HepG2 (cell line): ENCODE data around the gene NINL. TPM values are rescaled to one million over a fixed set of nuclear protein-coding genes. Genes with fewer than 3 reads are reported as not detected.

Source experiments
- MIXL1 ChIP-seq: IDR thresholded peaks from 2 replicates; pipeline ENCODE4 v1.6.1; 2016
- MXD4 ChIP-seq: IDR thresholded peaks from 2 replicates; pipeline ENCODE4 v1.6.1; 2016; ENCODE audit warnings: mild to moderate bottlenecking, missing biosample characterization, missing genetic modification reagents
- MYNN ChIP-seq: sonication (generic); formaldehyde crosslinking; IDR thresholded peaks from 2 replicates; pipeline ENCODE4 v1.4.0; 2020; ENCODE audit warnings: mild to moderate bottlenecking, low read depth, missing genetic modification reagents
- SETDB1 ChIP-seq: sonication (generic); formaldehyde crosslinking; IDR thresholded peaks from 2 replicates; pipeline ENCODE4 v1.5.1; 2020; ENCODE audit warnings: missing genetic modification reagents, mild to moderate bottlenecking, borderline replicate concordance
- SRSF1 ChIP-seq: fragments of 200-400 bp; formaldehyde crosslinking; optimal IDR thresholded peaks from 2 replicates; pipeline ENCODE3; 2017; ENCODE audit warnings: mild to moderate bottlenecking, low read depth, low read length, moderate library complexity
- ZFP37 ChIP-seq: sonication (generic); formaldehyde crosslinking; IDR thresholded peaks from 2 replicates; pipeline ENCODE4 v1.4.0; 2020; ENCODE audit warnings: missing genetic modification reagents, borderline replicate concordance
- ZNF383 ChIP-seq: sonication (generic); formaldehyde crosslinking; IDR thresholded peaks from 2 replicates; pipeline ENCODE4 v1.4.0; 2020; ENCODE audit warnings: missing genetic modification reagents, mild to moderate bottlenecking, borderline replicate concordance
- ZNF512 ChIP-seq: sonication (generic); formaldehyde crosslinking; IDR thresholded peaks from 2 replicates; pipeline ENCODE4 v1.4.0; 2020; ENCODE audit warnings: mild to moderate bottlenecking, missing genetic modification reagents
- ZNF550 ChIP-seq: sonication (generic); formaldehyde crosslinking; IDR thresholded peaks from 2 replicates; pipeline ENCODE4 v1.4.0; 2020; ENCODE audit warnings: mild to moderate bottlenecking, missing genetic modification reagents, borderline replicate concordance
- ZNF724P ChIP-seq: sonication (generic); formaldehyde crosslinking; IDR thresholded peaks from 2 replicates; pipeline ENCODE4 v1.8.0; 2022; ENCODE audit warnings: missing genetic modification reagents, borderline replicate concordance
- polyA plus RNA-seq, 8 experiments: library from polyadenylated mRNA; depleted of rRNA in 3 of 8; stranded (reverse) in 7 of 8; unstranded in 1 of 8; fragments of >200 nt; fragmentation: Illumina TruSeq in 4 of 8; extraction: Trizol in 4 of 8; gene quantifications; 2 replicates each; pipeline versions ENCODE4 v1.2.1 to v1.2.3, GENCODE V29; 2011 to 2016; ENCODE audit warnings: low read depth in 4 of 8, missing spikeins in 1 of 8, mixed read lengths in 1 of 8; ENCODE audit not compliant: insufficient read depth in 1 of 8
- total RNA-seq, 5 experiments: library from RNA; depleted of rRNA; stranded (reverse); fragments of >200 nt; fragmentation: Illumina TruSeq; extraction: Trizol; gene quantifications; 2 replicates each; pipeline ENCODE4 v1.2.3, GENCODE V29; 2016; ENCODE audit warnings: low read depth in 1 of 5
- TF ChIP-seq, protein P1 (sequence below): sonication (generic); formaldehyde crosslinking; IDR thresholded peaks from 2 replicates; pipeline ENCODE4 v1.4.0; 2020; ENCODE audit warnings: mild to moderate bottlenecking, missing genetic modification reagents
- TF ChIP-seq, protein P2 (sequence below): sonication (generic); formaldehyde crosslinking; IDR thresholded peaks from 2 replicates; pipeline ENCODE4 v1.5.0; 2020; ENCODE audit warnings: mild to moderate bottlenecking, missing genetic modification reagents
- TF ChIP-seq, protein P3 (sequence below): sonication (generic); formaldehyde crosslinking; IDR thresholded peaks from 2 replicates; pipeline ENCODE4 v1.4.0; 2020; ENCODE audit warnings: missing genetic modification reagents, borderline replicate concordance

Gene NINL
- total and polyA plus RNA-seq, 2 of the 13 experiments (the other 11 are each of a cell fraction or from before 2014, with no cell fraction given), result 32.3 to 34.3 TPM

DNA sequence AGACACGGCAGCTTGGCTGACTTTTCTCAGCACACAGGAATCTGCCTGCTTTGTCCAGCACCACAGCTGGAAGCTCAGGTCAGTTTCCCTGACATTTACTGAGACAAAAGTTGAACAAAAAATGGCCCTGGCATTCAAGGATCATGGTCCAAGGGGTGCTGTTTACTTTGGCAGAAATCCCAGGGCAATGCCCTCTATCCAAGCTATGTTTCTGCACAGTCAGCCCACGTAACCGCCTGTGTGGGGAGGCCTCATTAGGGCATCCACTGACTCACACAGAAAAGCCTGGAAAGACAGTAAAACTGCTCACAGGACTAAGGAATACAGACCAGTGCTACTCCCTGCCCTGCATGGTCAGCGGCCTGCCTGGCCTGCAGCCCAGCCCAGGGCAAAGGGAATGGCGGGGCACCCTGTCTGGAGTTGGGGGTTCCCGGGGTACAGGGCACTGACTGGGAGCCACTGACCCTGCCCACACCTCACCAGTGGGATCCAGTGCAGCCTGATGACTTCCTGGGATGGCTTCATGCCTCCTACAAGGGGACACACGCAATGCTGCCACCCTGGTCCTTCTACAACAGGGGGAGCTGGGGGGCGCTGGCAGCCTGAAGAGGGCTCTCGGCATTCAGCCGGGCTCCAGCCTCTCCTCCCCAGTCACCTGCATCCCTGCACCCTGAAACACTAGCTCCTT is 77.1 kb downstream of the NINL start (continued):
- TF ChIP-seq ZNF724P (CRISPR knock-in tag) (0 out of 2 replicates have a peak, but pooled peaks have one; percentile 69), SRSF1 (peak; percentile 85), ZNF383 (CRISPR knock-in tag) (peak; percentile 41; the same call in 1 of the 2 replicates), ZNF550 (CRISPR knock-in tag) (peak; percentile 94), ZNF512 (CRISPR knock-in tag) (0 out of 2 replicates have a peak, but pooled peaks have one; percentile 60), MYNN (CRISPR knock-in tag) (no peak), MXD4 (CRISPR knock-in tag) (peak; percentile 77), ZFP37 (CRISPR knock-in tag) (peak; percentile 96; the same call in 1 of the 2 replicates), SETDB1 (no peak), MIXL1 (peak; percentile 99)
- TF ChIP-seq, protein P1, sequence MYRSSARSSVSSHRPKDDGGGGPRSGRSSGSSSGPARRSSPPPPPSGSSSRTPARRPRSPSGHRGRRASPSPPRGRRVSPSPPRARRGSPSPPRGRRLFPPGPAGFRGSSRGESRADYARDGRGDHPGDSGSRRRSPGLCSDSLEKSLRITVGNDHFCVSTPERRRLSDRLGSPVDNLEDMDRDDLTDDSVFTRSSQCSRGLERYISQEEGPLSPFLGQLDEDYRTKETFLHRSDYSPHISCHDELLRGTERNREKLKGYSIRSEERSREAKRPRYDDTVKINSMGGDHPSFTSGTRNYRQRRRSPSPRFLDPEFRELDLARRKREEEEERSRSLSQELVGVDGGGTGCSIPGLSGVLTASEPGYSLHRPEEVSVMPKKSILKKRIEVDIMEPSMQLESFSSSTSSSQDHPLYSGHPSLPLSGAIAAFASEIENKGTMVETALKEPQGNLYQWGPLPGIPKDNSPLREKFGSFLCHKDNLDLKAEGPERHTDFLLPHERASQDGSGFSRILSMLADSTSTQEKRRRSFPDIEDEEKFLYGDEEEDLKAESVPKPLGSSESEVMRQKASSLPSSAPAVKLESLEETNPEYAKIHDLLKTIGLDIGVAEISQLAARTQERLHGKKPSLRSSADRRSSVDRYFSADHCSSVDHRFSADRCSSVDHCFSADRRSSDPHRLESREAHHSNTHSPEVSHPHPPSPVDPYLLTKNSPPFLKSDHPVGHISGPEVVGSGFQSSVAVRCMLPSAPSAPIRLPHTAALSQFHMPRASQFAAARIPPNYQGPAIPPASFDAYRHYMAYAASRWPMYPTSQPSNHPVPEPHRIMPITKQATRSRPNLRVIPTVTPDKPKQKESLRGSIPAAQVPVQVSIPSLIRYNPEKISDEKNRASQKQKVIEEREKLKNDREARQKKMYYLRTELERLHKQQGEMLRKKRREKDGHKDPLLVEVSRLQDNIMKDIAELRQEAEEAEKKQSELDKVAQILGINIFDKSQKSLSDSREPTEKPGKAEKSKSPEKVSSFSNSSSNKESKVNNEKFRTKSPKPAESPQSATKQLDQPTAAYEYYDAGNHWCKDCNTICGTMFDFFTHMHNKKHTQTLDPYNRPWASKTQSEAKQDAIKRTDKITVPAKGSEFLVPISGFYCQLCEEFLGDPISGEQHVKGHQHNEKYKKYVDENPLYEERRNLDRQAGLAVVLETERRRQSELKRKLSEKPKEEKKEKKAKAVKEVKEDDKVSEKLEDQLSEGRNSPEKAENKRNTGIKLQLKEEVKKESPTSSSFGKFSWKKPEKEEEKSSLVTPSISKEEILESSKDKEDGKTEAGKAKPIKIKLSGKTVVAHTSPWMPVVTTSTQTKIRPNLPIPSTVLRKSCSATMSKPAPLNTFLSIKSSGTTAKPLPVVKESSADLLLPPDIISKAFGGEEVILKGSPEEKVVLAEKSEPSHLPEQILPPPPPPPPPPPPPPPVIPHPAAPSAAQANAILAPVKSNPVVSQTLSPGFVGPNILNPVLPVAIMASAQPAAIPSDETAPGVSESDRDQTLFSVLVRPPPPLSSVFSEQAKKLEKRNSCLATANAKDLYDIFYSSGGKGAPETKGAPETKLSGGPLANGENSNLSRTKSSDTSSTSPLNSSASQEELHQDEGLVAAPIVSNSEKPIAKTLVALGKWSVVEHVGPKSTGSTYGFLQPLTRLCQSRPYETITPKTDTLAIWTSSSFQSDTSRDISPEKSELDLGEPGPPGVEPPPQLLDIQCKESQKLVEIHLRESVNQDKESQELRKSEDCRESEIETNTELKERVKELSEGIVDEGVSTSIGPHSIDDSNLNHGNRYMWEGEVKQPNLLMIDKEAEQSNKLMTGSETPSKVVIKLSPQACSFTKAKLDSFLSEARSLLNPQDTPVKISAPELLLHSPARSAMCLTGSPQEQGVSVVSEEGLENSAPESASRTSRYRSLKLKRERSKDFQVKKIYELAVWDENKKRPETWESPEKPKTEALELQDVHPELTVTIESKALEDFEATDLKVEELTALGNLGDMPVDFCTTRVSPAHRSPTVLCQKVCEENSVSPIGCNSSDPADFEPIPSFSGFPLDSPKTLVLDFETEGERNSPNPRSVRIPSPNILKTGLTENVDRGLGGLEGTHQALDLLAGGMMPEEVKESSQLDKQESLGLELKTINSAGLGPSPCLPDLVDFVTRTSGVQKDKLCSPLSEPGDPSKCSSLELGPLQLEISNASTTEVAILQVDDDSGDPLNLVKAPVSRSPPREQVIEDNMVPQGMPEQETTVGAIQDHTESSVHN (CRISPR knock-in tag), result peak; percentile 95; the same call in 1 of the 2 replicates
- TF ChIP-seq, protein P2, sequence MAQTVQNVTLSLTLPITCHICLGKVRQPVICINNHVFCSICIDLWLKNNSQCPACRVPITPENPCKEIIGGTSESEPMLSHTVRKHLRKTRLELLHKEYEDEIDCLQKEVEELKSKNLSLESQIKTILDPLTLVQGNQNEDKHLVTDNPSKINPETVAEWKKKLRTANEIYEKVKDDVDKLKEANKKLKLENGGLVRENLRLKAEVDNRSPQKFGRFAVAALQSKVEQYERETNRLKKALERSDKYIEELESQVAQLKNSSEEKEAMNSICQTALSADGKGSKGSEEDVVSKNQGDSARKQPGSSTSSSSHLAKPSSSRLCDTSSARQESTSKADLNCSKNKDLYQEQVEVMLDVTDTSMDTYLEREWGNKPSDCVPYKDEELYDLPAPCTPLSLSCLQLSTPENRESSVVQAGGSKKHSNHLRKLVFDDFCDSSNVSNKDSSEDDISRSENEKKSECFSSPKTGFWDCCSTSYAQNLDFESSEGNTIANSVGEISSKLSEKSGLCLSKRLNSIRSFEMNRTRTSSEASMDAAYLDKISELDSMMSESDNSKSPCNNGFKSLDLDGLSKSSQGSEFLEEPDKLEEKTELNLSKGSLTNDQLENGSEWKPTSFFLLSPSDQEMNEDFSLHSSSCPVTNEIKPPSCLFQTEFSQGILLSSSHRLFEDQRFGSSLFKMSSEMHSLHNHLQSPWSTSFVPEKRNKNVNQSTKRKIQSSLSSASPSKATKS (CRISPR knock-in tag), result 0 out of 2 replicates have a peak, but pooled peaks have one; percentile 31
- TF ChIP-seq, protein P3, sequence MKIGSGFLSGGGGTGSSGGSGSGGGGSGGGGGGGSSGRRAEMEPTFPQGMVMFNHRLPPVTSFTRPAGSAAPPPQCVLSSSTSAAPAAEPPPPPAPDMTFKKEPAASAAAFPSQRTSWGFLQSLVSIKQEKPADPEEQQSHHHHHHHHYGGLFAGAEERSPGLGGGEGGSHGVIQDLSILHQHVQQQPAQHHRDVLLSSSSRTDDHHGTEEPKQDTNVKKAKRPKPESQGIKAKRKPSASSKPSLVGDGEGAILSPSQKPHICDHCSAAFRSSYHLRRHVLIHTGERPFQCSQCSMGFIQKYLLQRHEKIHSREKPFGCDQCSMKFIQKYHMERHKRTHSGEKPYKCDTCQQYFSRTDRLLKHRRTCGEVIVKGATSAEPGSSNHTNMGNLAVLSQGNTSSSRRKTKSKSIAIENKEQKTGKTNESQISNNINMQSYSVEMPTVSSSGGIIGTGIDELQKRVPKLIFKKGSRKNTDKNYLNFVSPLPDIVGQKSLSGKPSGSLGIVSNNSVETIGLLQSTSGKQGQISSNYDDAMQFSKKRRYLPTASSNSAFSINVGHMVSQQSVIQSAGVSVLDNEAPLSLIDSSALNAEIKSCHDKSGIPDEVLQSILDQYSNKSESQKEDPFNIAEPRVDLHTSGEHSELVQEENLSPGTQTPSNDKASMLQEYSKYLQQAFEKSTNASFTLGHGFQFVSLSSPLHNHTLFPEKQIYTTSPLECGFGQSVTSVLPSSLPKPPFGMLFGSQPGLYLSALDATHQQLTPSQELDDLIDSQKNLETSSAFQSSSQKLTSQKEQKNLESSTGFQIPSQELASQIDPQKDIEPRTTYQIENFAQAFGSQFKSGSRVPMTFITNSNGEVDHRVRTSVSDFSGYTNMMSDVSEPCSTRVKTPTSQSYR (CRISPR knock-in tag), result peak; percentile 73; the same call in 1 of the 2 replicates
